Activated naive CD8-positive, alpha-beta T cell treated with anti-CD3 and anti-CD28 coated beads, Interleukin-2, amount 10 ng/mL, durations not matched to agents 7 days and 5 days (primary cell): ENCODE measurements around the gene TCN2. TPM values are rescaled to one million over a fixed set of nuclear protein-coding genes. Genes with fewer than 3 reads are reported as not detected.
A peak's percentile ranks its signal among the peaks of the same experiment; 100 is the strongest.
"Not testable (repeated sequence)": the region's sequence is repeated elsewhere in the genome, so short reads cannot be mapped to it uniquely, and the experiment has no call there.

Experiments
- ATAC-seq: fragments of 150-1000 bp; cut with Tn5 transposase; one replicate; pipeline ENCODE4 v1.10.0; 2021; ENCODE audit warnings: low read depth, moderate library complexity
- POLR2A ChIA-PET: fragments of 350-600 bp; sonication (Branson Sonifier 250); formaldehyde crosslinking; loops from one replicate; lab custom pipeline; 2021; ENCODE audit warnings: antibody characterized with exemption; lab: Charles Lee
- DNase-seq: peaks from one replicate; pipeline ENCODE4 v3.0.0; 2021
- H3K27ac Mint-ChIP-seq: one replicate; pipeline ENCODE4 v1.8.0; 2022; ENCODE audit warnings: mild to moderate bottlenecking, mixed read lengths
- H3K27me3 Mint-ChIP-seq: one replicate; pipeline ENCODE4 v1.8.0; 2022; ENCODE audit warnings: mild to moderate bottlenecking, moderate library complexity, mixed read lengths
- H3K36me3 Mint-ChIP-seq: one replicate; pipeline ENCODE4 v1.8.0; 2021; ENCODE audit warnings: mild to moderate bottlenecking, mixed read lengths
- H3K4me1 Mint-ChIP-seq: one replicate; pipeline ENCODE4 v1.8.0; 2021; ENCODE audit warnings: mixed read lengths
- H3K4me3 Mint-ChIP-seq: one replicate; pipeline ENCODE4 v1.8.0; 2022; ENCODE audit warnings: mild to moderate bottlenecking, moderate library complexity, mixed read lengths
- H3K9me3 Mint-ChIP-seq: one replicate; pipeline ENCODE4 v1.8.0; 2021; ENCODE audit warnings: mixed read lengths
- total RNA-seq, 2 experiments: library from RNA; stranded (reverse); gene quantifications; one replicate each; pipeline ENCODE4 v1.2.3, GENCODE V29; 2021

Gene TCN2
- total RNA-seq, 2 experiments from 2014 or later: 0.28 to 0.94 TPM

DNA sequence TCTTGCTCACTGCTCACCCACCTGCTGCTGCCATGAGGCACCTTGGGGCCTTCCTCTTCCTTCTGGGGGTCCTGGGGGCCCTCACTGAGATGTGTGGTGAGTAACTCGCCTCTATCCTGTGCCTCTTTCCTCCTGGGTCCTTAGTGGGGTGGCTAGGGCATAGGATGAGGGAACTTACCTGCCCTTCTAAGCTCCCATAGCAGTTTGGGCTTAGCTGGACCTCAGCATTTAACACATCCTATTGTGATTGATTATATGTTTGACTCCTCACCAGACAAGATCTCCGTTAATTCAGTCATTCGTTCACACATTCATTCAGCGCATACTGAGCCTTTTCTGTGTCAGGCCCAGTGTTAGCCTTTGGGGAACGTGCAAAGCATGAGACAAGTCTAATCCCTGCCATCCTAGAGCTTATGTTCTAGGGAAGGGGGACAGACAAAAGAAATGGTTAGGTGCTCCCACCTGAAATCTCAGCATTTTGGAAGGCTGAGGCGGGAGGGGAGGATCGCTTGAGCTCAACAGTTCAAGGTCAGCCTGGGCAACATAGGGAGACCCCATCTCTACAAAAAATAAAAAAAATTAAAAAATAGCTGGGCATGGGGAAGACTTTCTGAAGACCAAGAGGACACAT lies 441 bp downstream of the TCN2 start:
- Mint-ChIP-seq H3K4me3 (peak overlapping the region; percentile 81), H3K27me3 (peaks cover 10% of the 10 kb centered on the region), H3K4me1 (peaks cover 35% of the 10 kb centered on the region), H3K9me3 (no peaks in the 10 kb centered on the region), H3K27ac (peak overlapping the region; percentile 75), H3K36me3 (no peaks in the 10 kb centered on the region)
- DNase-seq: no peak
- POLR2A ChIA-PET: interaction anchor here (1.0 to 1.6 kb wide), 3 partner anchors 16 to 148 kb away, joined by 3 to 5 read pairs (median 4); partner anchors contain the start of genes PES1 and SLC35E4
- no peak for ATAC-seq

DNA sequence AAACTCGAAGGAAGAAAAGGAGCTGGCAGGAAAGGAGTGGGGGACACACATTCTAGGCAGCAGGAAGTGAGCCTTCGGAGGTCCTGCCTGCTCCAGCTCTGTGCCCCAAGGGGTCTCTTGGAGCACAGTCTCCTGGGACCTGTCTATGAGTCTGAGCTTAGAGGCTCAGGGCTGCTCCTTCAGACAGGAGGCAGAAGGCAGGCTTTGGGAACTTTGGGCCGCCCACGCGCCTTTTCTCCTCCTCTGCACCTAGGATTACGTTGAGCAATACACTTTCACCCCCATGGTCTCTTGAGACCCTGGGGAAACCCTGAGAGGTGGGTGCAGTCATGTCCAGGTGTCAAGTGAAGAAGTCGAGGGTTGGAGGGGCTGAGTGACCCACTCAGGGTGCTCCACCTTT lies 965 bp downstream of the TCN2 start:
- Mint-ChIP-seq H3K27ac (no peak overlapping the region), H3K36me3 (no peaks in the 10 kb centered on the region), H3K27me3 (peaks cover 10% of the 10 kb centered on the region), H3K4me1 (peaks cover 35% of the 10 kb centered on the region), H3K4me3 (no peak overlapping the region), H3K9me3 (no peaks in the 10 kb centered on the region)
- POLR2A ChIA-PET: interaction anchor here (1.6 kb wide), 1 partner anchor 17 kb away, joined by 4 read pairs; the partner anchor contains the start of gene PES1
- ATAC-seq (no peak), DNase-seq (no peak)

DNA sequence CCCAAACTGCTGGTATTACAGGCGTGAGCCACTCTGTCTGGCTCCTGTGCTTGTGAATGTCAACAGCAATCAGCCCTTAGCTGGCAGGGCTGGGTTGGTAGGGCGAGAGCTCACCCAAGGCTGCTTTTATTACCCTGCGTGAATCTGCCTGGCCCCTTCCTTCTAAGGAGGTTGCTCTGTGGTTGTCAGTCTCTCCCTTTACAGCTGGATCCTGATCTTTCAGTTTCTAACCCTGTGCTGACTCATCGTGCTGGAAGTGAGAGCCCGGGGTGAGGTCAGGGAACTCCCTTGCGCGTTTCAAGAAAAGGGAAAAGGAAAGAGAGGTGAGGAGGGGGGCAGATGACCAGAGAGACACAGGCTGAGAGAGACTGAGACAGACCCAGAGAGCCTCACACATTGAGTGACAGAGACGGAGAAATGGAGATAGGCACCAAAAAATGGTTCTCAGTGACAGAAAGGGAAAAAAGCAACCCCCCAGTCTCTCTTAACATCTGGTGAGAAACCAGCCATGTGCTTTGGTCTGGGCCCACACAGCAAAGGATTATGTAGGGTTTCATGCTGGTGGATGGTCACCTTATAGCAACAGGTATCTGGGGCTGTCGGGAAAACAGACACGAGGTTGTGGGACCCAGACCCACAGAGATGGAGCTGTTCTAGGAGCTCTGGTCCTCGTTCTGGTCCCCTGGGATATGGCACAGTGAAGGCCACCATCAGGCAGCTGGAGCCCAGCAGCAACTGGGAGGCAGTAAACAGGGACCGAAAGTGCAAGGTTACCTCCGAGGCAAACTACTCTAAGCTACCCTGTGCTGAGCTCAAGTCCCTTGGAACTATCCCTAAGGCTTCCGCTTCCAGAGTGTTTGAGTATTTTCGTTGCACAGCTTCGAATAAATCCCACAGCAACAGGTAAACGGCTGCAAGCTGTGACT lies 2.5 kb downstream of the TCN2 start:
- Mint-ChIP-seq H3K27me3 (peaks cover 10% of the 10 kb centered on the region), H3K36me3 (no peaks in the 10 kb centered on the region), H3K4me3 (no peak overlapping the region), H3K27ac (peak overlapping the region; percentile 27), H3K9me3 (no peaks in the 10 kb centered on the region), H3K4me1 (peaks cover 35% of the 10 kb centered on the region)
- DNase-seq (no peak), ATAC-seq (peak; percentile 62)
- POLR2A ChIA-PET: interaction anchor here (0.6 to 1.6 kb wide), 3 partner anchors 14 to 25 kb away, joined by 3 to 4 read pairs (median 3); partner anchors contain the start of gene PES1

DNA sequence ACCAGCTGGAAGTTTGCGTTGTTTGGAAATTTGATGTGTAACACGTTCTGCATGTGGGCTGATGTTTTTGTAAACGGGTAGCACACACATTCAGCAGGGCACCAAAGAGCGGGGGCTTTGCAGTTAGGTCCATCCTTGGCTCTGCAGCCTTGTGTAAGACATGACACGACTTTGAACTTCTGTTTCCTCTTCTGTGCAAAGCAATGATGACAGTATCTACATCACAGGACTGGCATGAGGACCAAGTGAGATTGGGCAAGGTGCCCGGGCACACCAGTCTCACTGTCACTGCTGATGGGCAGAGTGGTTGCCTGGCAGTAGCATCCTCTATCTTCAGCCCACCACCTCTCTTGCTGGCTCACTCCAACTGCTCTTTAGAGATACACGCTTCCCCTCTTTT lies 3.3 kb downstream of the TCN2 start:
- Mint-ChIP-seq H3K4me3 (no peak overlapping the region), H3K9me3 (no peaks in the 10 kb centered on the region), H3K27ac (no peak overlapping the region), H3K4me1 (peaks cover 35% of the 10 kb centered on the region), H3K36me3 (no peaks in the 10 kb centered on the region), H3K27me3 (peaks cover 8% of the 10 kb centered on the region)
- no peak for ATAC-seq
- POLR2A ChIA-PET: interaction anchor here (1.1 kb wide), 1 partner anchor 24 kb away, joined by 3 read pairs; no protein-coding TSS in a partner anchor
- no peak for DNase-seq

DNA sequence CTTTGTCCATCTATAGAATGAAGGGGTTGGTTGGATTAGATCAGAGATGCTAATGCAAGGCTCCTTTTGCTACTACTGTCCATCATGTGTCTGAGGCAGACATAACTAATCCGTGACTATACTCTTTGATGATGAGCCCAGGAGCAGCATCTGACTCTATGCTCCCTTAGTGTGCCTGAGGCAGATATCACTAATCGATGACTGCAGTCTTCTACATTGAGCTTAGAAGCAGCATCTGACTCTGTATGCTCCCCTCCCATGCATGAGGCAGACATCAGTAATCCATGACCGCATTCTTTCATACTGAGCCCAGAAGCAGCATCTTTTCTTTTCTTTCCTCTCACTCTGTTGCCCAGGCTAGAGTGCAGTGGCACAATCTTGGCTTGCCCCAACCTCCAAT lies 4.2 kb downstream of the TCN2 start:
- H3K27me3 Mint-ChIP-seq: peaks cover 6% of the 10 kb centered on the region
- H3K27ac Mint-ChIP-seq: no peak overlapping the region
- peaks cover 30% of the 10 kb centered on the region for H3K4me1 Mint-ChIP-seq
- DNase-seq: no peak
- POLR2A ChIA-PET: no interaction called here
- H3K36me3 Mint-ChIP-seq: no peaks in the 10 kb centered on the region
- no peaks in the 10 kb centered on the region for H3K9me3 Mint-ChIP-seq
- no peak for ATAC-seq
- no peak overlapping the region for H3K4me3 Mint-ChIP-seq

DNA sequence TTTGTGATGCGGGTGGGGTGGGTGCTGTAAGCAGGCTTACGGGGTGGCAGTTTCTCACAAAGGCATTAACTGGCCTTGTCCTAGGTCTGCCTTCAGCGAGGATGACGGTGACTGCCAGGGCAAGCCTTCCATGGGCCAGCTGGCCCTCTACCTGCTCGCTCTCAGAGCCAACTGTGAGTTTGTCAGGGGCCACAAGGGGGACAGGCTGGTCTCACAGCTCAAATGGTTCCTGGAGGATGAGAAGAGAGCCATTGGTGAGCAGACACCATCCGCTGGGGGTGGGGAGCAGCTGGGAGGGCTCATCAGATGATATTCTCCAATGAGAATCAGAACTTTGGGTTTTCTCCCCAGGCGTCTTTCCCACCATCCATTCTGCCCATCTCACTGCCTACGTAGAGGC lies 5.8 kb downstream of the TCN2 start:
- no peaks in the 10 kb centered on the region for H3K9me3 Mint-ChIP-seq
- DNase-seq (no peak), ATAC-seq (no peak)
- H3K4me3 Mint-ChIP-seq: no peak overlapping the region
- POLR2A ChIA-PET: no interaction called here
- peaks cover 18% of the 10 kb centered on the region for H3K4me1 Mint-ChIP-seq
- no peak overlapping the region for H3K27ac Mint-ChIP-seq
- peaks cover 7% of the 10 kb centered on the region for H3K27me3 Mint-ChIP-seq
- H3K36me3 Mint-ChIP-seq: no peaks in the 10 kb centered on the region

DNA sequence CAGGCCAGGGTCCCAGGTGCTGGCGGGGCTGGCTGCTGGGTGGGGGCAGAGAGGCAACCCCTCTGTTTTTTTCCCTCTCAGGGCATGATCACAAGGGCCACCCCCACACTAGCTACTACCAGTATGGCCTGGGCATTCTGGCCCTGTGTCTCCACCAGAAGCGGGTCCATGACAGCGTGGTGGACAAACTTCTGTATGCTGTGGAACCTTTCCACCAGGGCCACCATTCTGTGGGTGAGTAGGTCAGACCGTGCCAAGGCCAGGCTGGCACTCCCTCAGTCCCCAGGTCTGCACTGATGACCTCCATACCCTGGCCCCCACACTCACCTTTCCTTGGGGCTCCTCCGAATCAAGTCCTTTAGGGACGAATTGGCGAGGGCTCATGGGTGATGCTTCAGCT lies 7.3 kb downstream of the TCN2 start:
- Mint-ChIP-seq H3K27ac (no peak overlapping the region), H3K4me1 (peaks cover 7% of the 10 kb centered on the region), H3K9me3 (no peaks in the 10 kb centered on the region), H3K36me3 (no peaks in the 10 kb centered on the region), H3K4me3 (no peak overlapping the region), H3K27me3 (peaks cover 4% of the 10 kb centered on the region)
- no peak for DNase-seq
- POLR2A ChIA-PET: no interaction called here
- no peak for ATAC-seq

DNA sequence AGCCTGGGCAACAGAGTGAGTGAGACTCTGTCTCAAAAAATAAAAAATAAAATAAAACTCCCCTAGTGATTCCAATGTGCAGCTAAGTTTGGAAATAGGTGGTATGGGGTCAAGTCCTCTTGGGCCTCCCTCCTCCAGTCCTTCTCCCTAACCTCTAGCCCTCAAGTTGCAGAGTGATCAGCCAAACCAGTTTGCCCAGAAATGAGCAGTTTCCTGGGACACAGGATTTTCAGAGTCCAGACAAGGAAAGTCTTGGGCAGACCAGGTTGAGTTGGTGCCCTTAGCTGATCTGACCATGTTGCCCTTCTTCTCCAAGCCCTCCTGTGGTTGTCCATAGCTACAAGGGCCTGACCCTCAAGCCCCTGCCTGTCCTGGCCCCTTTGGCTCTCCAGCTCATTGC lies 7.9 kb downstream of the TCN2 start:
- POLR2A ChIA-PET: no interaction called here
- Mint-ChIP-seq H3K9me3 (no peaks in the 10 kb centered on the region), H3K4me3 (no peak overlapping the region), H3K36me3 (no peaks in the 10 kb centered on the region), H3K4me1 (peaks cover 5% of the 10 kb centered on the region), H3K27ac (no peak overlapping the region), H3K27me3 (peaks cover 4% of the 10 kb centered on the region)
- no peak for DNase-seq
- ATAC-seq: no peak

DNA sequence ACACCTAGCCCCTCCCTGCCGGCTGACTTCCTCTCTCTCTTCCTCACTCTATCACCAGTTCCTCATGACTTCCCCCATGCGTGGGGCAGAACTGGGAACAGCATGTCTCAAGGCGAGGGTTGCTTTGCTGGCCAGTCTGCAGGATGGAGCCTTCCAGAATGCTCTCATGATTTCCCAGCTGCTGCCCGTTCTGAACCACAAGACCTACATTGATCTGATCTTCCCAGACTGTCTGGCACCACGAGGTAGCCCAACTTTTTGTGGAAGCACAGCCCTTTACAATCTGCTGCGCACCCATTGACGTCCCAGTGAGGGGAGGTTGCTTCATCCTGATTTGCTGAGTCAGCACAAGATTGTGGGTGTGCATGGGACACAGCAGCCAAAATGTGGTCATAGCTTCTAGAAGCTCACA lies 8.6 kb downstream of the TCN2 start:
- no peak for DNase-seq
- no peaks in the 10 kb centered on the region for H3K9me3 Mint-ChIP-seq
- H3K27ac Mint-ChIP-seq: no peak overlapping the region
- POLR2A ChIA-PET: no interaction called here
- H3K27me3 Mint-ChIP-seq: peaks cover 4% of the 10 kb centered on the region
- no peaks in the 10 kb centered on the region for H3K36me3 Mint-ChIP-seq
- H3K4me3 Mint-ChIP-seq: no peak overlapping the region
- no peak for ATAC-seq
- peaks cover under 1% of the 10 kb centered on the region for H3K4me1 Mint-ChIP-seq

DNA sequence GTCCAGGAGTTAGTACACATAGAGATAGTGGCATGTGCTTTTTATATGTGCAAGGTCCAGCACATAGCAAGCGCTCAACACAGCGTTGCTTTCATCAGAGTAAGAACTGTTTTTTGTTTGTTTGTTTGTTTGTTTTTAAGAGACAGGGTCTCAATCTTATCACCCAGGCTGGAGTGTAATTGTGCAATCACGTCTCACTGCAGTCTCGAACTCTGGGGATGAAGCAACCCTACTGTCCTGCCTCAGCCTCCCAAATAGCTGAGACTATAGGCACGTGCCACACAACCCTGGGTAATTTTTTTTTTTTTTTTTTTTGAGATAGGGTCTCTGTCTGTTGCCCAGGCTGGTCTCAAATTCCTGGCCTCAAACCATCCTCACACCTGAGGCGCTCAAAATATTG lies 10.8 kb downstream of the TCN2 start:
- Mint-ChIP-seq H3K4me1 (no peaks in the 10 kb centered on the region), H3K27me3 (peaks cover 4% of the 10 kb centered on the region), H3K9me3 (no peaks in the 10 kb centered on the region), H3K4me3 (no peak overlapping the region), H3K27ac (no peak overlapping the region), H3K36me3 (no peaks in the 10 kb centered on the region)
- ATAC-seq: no peak
- POLR2A ChIA-PET: no interaction called here
- DNase-seq: no peak

DNA sequence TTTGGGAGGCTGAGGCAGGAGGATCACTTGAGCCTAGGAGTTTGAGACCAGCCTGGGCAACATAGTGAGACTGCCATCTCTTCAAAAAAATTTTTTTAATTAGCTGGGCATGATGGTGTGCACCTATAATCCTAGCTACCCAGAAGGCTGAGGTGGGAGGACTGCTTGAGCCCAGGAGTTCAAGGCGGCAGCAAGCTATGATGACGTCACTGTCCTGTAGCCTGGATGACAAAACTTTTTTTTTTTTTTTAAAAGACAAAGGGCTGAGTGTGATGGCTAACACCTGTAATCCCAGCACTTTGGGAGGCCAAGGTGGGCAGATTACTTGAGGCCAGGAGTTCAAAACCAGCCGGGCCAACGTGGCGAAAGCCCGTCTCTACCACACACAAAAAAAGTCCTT lies 12.9 kb downstream of the TCN2 start:
- H3K36me3 Mint-ChIP-seq, ATAC-seq, H3K9me3 Mint-ChIP-seq, H3K4me3 Mint-ChIP-seq, POLR2A ChIA-PET, H3K27ac Mint-ChIP-seq, H3K27me3 Mint-ChIP-seq, H3K4me1 Mint-ChIP-seq, DNase-seq: not testable (repeated sequence)

DNA sequence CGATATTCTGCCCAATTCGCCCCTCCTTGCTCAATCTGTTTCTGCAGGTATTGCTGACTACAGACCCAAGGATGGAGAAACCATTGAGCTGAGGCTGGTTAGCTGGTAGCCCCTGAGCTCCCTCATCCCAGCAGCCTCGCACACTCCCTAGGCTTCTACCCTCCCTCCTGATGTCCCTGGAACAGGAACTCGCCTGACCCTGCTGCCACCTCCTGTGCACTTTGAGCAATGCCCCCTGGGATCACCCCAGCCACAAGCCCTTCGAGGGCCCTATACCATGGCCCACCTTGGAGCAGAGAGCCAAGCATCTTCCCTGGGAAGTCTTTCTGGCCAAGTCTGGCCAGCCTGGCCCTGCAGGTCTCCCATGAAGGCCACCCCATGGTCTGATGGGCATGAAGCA lies 19.4 kb downstream of the TCN2 start:
- H3K9me3 Mint-ChIP-seq: no peaks in the 10 kb centered on the region
- H3K4me1 Mint-ChIP-seq: no peaks in the 10 kb centered on the region
- DNase-seq (no peak), ATAC-seq (no peak)
- no peaks in the 10 kb centered on the region for H3K36me3 Mint-ChIP-seq
- no peak overlapping the region for H3K27ac Mint-ChIP-seq
- H3K4me3 Mint-ChIP-seq: no peak overlapping the region
- POLR2A ChIA-PET: no interaction called here
- no peaks in the 10 kb centered on the region for H3K27me3 Mint-ChIP-seq

DNA sequence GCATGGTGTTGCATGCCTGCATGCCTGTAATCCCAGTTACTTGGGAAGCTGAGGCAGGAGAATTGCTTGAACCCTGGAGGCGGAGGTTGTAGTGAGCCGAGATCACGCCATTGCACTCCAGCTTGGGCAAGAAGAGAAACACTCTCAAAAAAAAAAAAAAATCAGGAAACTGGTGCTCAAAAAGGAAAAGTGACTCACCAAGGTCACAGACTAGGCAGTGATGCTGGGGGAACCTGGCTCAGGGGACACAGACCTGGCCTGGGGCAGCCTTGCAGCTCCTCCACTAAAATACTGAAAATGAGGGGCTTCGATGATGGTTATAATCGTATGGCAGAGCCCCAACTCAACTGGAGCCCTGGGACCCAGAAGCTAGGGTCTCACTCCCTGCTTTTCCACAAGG lies 20.5 kb downstream of the TCN2 start:
- DNase-seq: no peak

DNA sequence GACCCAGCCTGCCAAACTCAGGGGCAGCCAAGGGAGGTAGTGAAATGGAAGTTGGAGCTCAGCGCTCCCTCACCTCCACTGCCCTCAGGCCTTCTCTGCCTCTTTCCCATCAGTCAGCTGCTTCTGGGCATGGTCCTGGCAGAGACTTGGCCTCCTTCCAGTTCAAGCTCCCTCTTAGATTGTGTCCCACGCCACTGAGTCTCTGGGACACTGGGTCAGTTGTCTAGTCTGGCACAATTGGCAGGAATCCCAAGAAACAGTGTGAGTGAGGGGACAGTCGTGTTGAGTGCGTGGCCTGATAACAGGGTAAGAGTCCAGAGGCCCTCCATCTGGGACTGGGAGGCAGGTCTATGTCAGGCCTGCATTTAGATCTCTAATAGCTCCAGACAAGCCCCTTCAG lies 21.5 kb downstream of the TCN2 start:
- Mint-ChIP-seq H3K9me3 (no peaks in the 10 kb centered on the region), H3K4me1 (no peaks in the 10 kb centered on the region), H3K4me3 (no peak overlapping the region), H3K36me3 (no peaks in the 10 kb centered on the region), H3K27me3 (no peaks in the 10 kb centered on the region), H3K27ac (no peak overlapping the region)
- ATAC-seq: no peak
- DNase-seq: no peak
- POLR2A ChIA-PET: no interaction called here

More for the DNA sequence above, 20.5 kb downstream of the TCN2 start:
- no peaks in the 10 kb centered on the region for H3K36me3 Mint-ChIP-seq
- no peak overlapping the region for H3K27ac Mint-ChIP-seq
- H3K27me3 Mint-ChIP-seq: no peaks in the 10 kb centered on the region
- H3K4me1 Mint-ChIP-seq: no peaks in the 10 kb centered on the region
- no peak overlapping the region for H3K4me3 Mint-ChIP-seq
- POLR2A ChIA-PET: no interaction called here
- ATAC-seq: no peak
- no peaks in the 10 kb centered on the region for H3K9me3 Mint-ChIP-seq
